Astrocyte (in vitro differentiated cells and primary cell): Measurements from ENCODE around the gene CAPN5. TPM values are rescaled to one million over a fixed set of nuclear protein-coding genes. Genes with fewer than 3 reads are reported as not detected.

Experiments used
- DNase-seq: peaks from one replicate; pipeline ENCODE4 v3.0.0-alpha.2; 2010; ENCODE audit warnings: low read depth
- FAIRE-seq: peaks from 2 replicates; lab custom pipeline; 2011; peaks lifted over from hg19 to GRCh38; lab: Jason Lieb, UNC
- H2AFZ ChIP-seq: 2 replicates; pipeline ENCODE4 v1.6.0; 2012; ENCODE audit warnings: low read depth, low read length, inconsistent platforms
- H3K27ac ChIP-seq: 2 replicates; pipeline ENCODE4 v1.5.1; 2011; ENCODE audit warnings: low read depth, low read length, inconsistent platforms
- H3K27me3 ChIP-seq: 2 replicates; pipeline ENCODE4 v1.6.0; 2011; ENCODE audit warnings: low read length, inconsistent platforms; ENCODE audit not compliant: insufficient read depth
- H3K36me3 ChIP-seq: 2 replicates; pipeline ENCODE4 v1.5.1; 2011; ENCODE audit warnings: low read length, inconsistent platforms; ENCODE audit not compliant: insufficient read depth
- H3K4me1 ChIP-seq: 2 replicates; pipeline ENCODE4 v1.5.1; 2011; ENCODE audit warnings: low read length, inconsistent platforms; ENCODE audit not compliant: insufficient read depth
- H3K4me2 ChIP-seq: 2 replicates; pipeline ENCODE4 v1.6.0; 2012; ENCODE audit warnings: low read length, inconsistent platforms
- H3K4me3 ChIP-seq: 2 replicates; pipeline ENCODE4 v1.5.1; 2011; ENCODE audit warnings: low read depth, mild to moderate bottlenecking, low read length, inconsistent platforms; ENCODE audit not compliant: insufficient read depth
- H3K79me2 ChIP-seq: 2 replicates; pipeline ENCODE4 v1.6.0; 2012; ENCODE audit warnings: mild to moderate bottlenecking, low read length, inconsistent platforms; ENCODE audit not compliant: insufficient read depth
- H3K9ac ChIP-seq: 2 replicates; pipeline ENCODE4 v1.6.0; 2012; ENCODE audit warnings: mild to moderate bottlenecking, low read length, inconsistent platforms
- H3K9me3 ChIP-seq: 2 replicates; pipeline ENCODE4 v1.5.1; 2012; ENCODE audit warnings: low read depth, mild to moderate bottlenecking, low read length, inconsistent platforms; ENCODE audit not compliant: insufficient read depth
- H4K20me1 ChIP-seq: 2 replicates; pipeline ENCODE4 v1.6.0; 2012; ENCODE audit warnings: low read length, inconsistent platforms; ENCODE audit not compliant: insufficient read depth
- H3K27ac Mint-ChIP-seq: one replicate; pipeline ENCODE4 v1.8.0; 2021; ENCODE audit warnings: mild to moderate bottlenecking, mixed read lengths; ENCODE audit not compliant: unreplicated experiment
- H3K27me3 Mint-ChIP-seq: one replicate; pipeline ENCODE4 v1.8.0; 2021; ENCODE audit warnings: low read depth, mixed read lengths; ENCODE audit not compliant: unreplicated experiment
- H3K36me3 Mint-ChIP-seq: one replicate; pipeline ENCODE4 v1.8.0; 2021; ENCODE audit warnings: low read depth, mixed read lengths; ENCODE audit not compliant: unreplicated experiment
- H3K4me1 Mint-ChIP-seq: one replicate; pipeline ENCODE4 v1.8.0; 2021; ENCODE audit warnings: low read depth, mixed read lengths; ENCODE audit not compliant: unreplicated experiment
- H3K4me3 Mint-ChIP-seq: one replicate; pipeline ENCODE4 v1.8.0; 2021; ENCODE audit warnings: mild to moderate bottlenecking, moderate library complexity, mixed read lengths; ENCODE audit not compliant: unreplicated experiment
- H3K9me3 Mint-ChIP-seq: one replicate; pipeline ENCODE4 v1.8.0; 2021; ENCODE audit warnings: mild to moderate bottlenecking, mixed read lengths; ENCODE audit not compliant: unreplicated experiment
- CTCF ChIP-seq: IDR thresholded peaks from 2 replicates; pipeline ENCODE4 v1.5.1; 2011; ENCODE audit warnings: low read depth, mild to moderate bottlenecking, inconsistent platforms, low read length, moderate library complexity; ENCODE audit not compliant: insufficient read depth
- EZH2 ChIP-seq: IDR thresholded peaks from 2 replicates; pipeline ENCODE4 v1.6.1; 2012; ENCODE audit warnings: mild to moderate bottlenecking, low read length, inconsistent platforms; ENCODE audit not compliant: insufficient read depth
- total RNA-seq: library from RNA; stranded (reverse); gene quantifications from 2 replicates; pipeline ENCODE4 v1.2.1, GENCODE V29; 2021

Gene CAPN5
- total RNA-seq, 1 donor from 2014 or later, result 17.4 TPM

- H3K9ac ChIP-seq, result no peak overlapping the region
- peaks cover 14% of the 10 kb centered on the region for H3K4me1 ChIP-seq
- H3K27ac ChIP-seq, result no peak overlapping the region
- FAIRE-seq, result no peak
- no peaks in the 10 kb centered on the region for H3K27me3 ChIP-seq
- Mint-ChIP-seq H3K27me3 (no peaks in the 10 kb centered on the region), H3K4me3 (no peak overlapping the region), H3K27ac (peak overlapping the region; percentile 48), H3K36me3 (peaks cover 3% of the 10 kb centered on the region), H3K9me3 (no peaks in the 10 kb centered on the region), H3K4me1 (peaks cover 11% of the 10 kb centered on the region)
- no peaks in the 10 kb centered on the region for H4K20me1 ChIP-seq
- H3K36me3 ChIP-seq, result no peaks in the 10 kb centered on the region
- no peak overlapping the region for H3K4me3 ChIP-seq
- H2AFZ ChIP-seq, result no peak overlapping the region
- H3K9me3 ChIP-seq, result no peaks in the 10 kb centered on the region
- H3K79me2 ChIP-seq, result no peaks in the 10 kb centered on the region
- H3K4me2 ChIP-seq, result peak overlapping the region; percentile 41
- TF ChIP-seq EZH2, result no peak
- no peak for TF ChIP-seq CTCF
- peak; percentile 15 for DNase-seq
These were observed 46.0 kb upstream of the CAPN5 start for GRCh38 chr11:77020734-77021133.

- H3K79me2 ChIP-seq, result no peaks in the 10 kb centered on the region
- Mint-ChIP-seq H3K4me3 (no peak overlapping the region), H3K27ac (no peak overlapping the region), H3K4me1 (peaks cover 15% of the 10 kb centered on the region), H3K27me3 (peaks cover 7% of the 10 kb centered on the region), H3K36me3 (peaks cover 2% of the 10 kb centered on the region), H3K9me3 (no peaks in the 10 kb centered on the region)
- H3K27me3 ChIP-seq, result peaks cover 4% of the 10 kb centered on the region
- H3K36me3 ChIP-seq, result no peaks in the 10 kb centered on the region
- no peak overlapping the region for H3K4me3 ChIP-seq
- no peak overlapping the region for H3K9ac ChIP-seq
- H2AFZ ChIP-seq, result no peak overlapping the region
- H3K4me2 ChIP-seq, result no peak overlapping the region
- H4K20me1 ChIP-seq, result no peaks in the 10 kb centered on the region
- TF ChIP-seq CTCF, result no peak
- DNase-seq (no peak), FAIRE-seq (no peak)
- H3K4me1 ChIP-seq, result peaks cover 14% of the 10 kb centered on the region
- no peak overlapping the region for H3K27ac ChIP-seq
- H3K9me3 ChIP-seq, result no peaks in the 10 kb centered on the region
These were observed 42.0 kb upstream of the CAPN5 start for GRCh38 chr11:77024745-77025144.

- no peaks in the 10 kb centered on the region for H3K79me2 ChIP-seq
- Mint-ChIP-seq H3K4me3 (no peak overlapping the region), H3K27ac (no peak overlapping the region), H3K9me3 (no peaks in the 10 kb centered on the region), H3K27me3 (peaks cover 17% of the 10 kb centered on the region), H3K4me1 (peaks cover 4% of the 10 kb centered on the region), H3K36me3 (peaks cover 2% of the 10 kb centered on the region)
- TF ChIP-seq EZH2, result no peak
- TF ChIP-seq CTCF, result no peak
- H3K4me1 ChIP-seq, result peaks cover under 1% of the 10 kb centered on the region
- H3K9me3 ChIP-seq, result no peaks in the 10 kb centered on the region
- FAIRE-seq (no peak), DNase-seq (no peak)
- no peak overlapping the region for H2AFZ ChIP-seq
- no peaks in the 10 kb centered on the region for H4K20me1 ChIP-seq
- H3K36me3 ChIP-seq, result no peaks in the 10 kb centered on the region
- no peak overlapping the region for H3K4me2 ChIP-seq
- no peak overlapping the region for H3K27ac ChIP-seq
- H3K4me3 ChIP-seq, result no peak overlapping the region
- H3K9ac ChIP-seq, result no peak overlapping the region
- H3K27me3 ChIP-seq, result peaks cover 15% of the 10 kb centered on the region
These were observed 40.5 kb upstream of the CAPN5 start for GRCh38 chr11:77026221-77026620.
